HG03159 (cell line): ENCODE measurements around the gene C12orf57.
"Not testable (repeated sequence)": the region's sequence is repeated elsewhere in the genome, so short reads cannot be mapped to it uniquely, and the experiment has no call there.

Experiments
- ATAC-seq: cut with Tn5 transposase; IDR thresholded peaks from one replicate; pipeline ENCODE4 v1.9.1; 2021; ENCODE audit warnings: mild to moderate bottlenecking, moderate library complexity; ENCODE audit not compliant: unreplicated experiment

Gene C12orf57, protein sequence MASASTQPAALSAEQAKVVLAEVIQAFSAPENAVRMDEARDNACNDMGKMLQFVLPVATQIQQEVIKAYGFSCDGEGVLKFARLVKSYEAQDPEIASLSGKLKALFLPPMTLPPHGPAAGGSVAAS

DNA sequence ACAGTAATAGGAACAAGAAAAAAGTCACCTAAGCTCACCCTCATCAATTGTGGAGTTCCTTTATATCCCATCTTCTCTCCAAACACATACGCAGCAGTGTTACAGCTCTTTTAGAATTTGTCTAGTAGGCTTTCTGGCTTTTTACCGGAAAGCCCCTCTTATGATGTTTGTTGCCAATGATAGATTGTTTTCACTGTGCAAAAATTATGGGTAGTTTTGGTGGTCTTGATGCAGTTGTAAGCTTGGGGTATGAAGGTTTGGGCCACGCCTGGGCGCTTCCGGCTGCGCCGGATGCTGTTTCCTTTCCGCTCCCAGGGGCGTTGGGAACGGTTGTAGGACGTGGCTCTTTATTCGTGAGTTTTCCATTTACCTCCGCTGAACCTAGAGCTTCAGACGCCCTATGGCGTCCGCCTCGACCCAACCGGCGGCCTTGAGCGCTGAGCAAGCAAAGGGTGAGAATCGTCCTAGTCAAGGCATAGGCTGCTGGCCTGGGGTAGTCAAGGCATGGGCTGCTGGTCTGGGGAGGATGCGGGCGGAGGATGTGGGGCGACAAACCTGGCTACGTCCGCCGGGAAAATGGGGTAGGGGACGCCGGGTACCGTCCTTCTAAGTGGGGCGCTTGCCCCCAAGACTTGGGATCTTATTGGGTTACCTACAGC lies at the start of gene C12orf57, which contains the start of gene RNU7-1:
Gene C12orf57, plus strand, starts transcription at position 301 of the 659 bp plus-strand sequence. Its CDS starts 100 bp downstream, at position 401.
Gene RNU7-1, plus strand, starts transcription at position 95 of the 659 bp plus-strand sequence.
- peak; percentile 33 for ATAC-seq

- ATAC-seq, result no peak
These were observed 49.5 kb upstream of the C12orf57 start for GRCh38 chr12:6894321-6894720.

- no peak for ATAC-seq
These were observed 46.9 kb upstream of the C12orf57 start for GRCh38 chr12:6896846-6897435.

DNA sequence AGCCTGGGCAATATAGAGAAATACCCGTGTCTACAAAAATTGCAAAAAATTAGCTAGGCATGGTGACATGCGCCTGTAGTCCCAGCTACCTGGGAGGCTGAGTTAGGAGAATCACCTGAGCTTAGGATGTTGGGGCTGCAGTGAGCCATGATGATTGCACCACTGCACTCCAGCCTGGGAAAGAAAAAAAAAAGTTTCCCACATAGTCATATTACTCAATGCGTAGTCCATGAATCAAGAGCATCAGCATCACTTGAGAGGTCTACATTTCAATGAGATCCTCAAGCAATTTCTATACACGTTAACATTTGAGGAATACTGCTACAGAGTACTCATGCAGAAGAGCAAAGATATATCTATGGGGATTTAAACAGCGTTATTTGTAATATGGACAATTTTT lies 44.4 kb upstream of the C12orf57 start:
- no peak for ATAC-seq

DNA sequence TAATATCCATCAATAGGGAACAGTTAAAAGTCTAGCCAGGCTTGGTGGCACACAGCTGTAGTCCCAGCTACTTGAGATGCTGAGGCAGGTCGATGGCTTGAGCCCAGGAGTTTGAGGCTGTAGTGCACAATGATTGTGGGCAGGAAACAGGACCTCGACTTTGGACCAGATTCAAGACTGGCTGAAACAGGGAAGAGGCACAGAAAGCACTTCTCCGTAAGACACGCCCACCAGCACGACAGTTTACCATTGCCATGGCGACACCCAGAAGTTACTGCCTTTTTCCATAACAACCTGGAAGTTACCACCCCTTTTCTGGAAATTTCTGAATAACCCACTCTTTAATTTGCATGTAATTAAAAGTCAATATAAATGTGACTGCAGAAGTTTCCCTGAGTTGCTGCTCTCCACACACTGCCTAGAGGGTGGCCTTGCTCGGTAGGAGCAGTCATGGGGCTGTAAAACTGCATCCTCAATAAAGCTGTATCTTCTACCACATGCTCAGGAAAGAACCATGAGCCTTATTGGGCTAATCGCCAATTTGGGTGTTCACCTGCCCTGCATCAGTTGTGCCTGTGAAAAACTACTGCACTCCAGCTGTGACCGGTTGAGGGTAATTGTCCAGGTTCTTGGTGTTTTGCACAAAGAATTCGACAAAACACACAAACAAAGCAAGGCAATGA lies 43.8 kb upstream of the C12orf57 start:
- no peak for ATAC-seq

DNA sequence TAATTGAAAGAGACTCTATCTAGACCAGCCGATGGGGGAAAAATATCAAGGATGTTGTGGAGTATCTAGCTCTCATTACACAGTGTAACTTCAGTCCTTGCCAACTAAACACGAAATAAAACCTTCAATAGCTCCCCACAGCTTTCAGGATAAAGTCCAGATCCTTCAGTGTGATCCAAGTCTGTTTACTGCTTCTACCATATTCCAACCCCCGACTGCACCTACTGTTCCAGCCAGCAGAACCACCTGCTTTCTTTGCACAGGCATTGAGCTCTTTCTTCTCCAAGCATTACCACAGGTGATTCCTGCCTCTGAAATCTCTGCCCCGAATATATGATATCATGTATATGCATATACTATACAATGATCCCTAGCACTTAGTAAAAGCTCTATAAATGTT lies 41.4 kb upstream of the C12orf57 start:
- no peak for ATAC-seq

DNA sequence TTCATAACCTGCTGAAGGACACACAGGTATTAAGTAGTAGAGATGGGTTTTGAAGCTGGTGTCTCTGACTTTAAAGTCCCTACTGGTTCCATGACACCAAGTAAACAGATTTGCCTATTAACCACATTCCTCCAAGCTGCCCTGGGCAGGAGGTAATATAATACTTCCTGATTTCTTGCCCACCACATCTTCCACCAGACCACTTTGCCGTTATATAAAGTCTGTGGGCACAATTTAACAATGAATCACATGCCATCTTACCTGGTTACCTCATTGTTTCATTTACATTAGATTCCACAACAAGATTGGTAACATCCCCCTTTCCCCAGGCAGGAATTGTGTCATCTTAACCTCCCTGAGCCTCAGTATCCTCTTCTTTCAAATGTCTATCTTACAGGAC lies 40.1 kb upstream of the C12orf57 start:
- no peak for ATAC-seq

GRCh38 chr12:6904280-6905276 lies 39.2 kb upstream of the C12orf57 start, which contains the start of gene LRRC23:
TSS of gene LRRC23 (plus strand) at chr12:6904822. CDS start at chr12:6905634, 812 bp downstream.
- peak; percentile 95 for ATAC-seq

DNA sequence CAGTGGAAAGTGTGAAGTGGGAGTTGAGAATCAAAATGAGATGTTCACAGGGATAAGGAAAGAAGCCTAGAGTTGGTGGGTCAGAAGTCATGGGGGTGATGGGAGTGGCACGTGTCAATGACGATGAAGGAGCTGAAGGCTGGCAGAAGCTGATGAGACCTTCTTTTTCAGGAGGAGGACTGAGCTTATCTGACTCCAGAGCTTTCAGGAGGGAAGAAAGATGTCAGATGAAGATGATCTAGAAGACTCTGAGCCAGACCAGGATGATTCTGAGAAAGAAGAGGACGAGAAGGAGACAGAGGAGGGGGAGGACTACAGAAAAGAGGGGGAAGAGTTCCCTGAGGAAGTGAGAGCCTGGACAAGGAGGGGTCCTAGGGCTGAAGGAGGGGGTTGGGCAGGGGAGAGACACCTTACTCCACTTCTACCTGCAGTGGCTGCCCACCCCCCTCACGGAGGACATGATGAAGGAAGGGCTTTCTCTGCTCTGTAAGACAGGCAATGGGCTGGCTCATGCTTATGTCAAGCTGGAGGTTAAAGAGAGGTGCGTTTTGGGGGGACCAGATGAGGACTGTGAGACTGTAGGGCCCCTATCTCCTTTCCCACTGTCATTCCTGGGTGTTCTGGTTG lies 38.3 kb upstream of the C12orf57 start:
- ATAC-seq, result no peak

GRCh38 chr12:6908141-6908540 lies 35.7 kb upstream of the C12orf57 start:
- not testable (repeated sequence) for ATAC-seq

GRCh38 chr12:6909421-6910145 lies 34.2 kb upstream of the C12orf57 start:
- ATAC-seq, result no peak

DNA sequence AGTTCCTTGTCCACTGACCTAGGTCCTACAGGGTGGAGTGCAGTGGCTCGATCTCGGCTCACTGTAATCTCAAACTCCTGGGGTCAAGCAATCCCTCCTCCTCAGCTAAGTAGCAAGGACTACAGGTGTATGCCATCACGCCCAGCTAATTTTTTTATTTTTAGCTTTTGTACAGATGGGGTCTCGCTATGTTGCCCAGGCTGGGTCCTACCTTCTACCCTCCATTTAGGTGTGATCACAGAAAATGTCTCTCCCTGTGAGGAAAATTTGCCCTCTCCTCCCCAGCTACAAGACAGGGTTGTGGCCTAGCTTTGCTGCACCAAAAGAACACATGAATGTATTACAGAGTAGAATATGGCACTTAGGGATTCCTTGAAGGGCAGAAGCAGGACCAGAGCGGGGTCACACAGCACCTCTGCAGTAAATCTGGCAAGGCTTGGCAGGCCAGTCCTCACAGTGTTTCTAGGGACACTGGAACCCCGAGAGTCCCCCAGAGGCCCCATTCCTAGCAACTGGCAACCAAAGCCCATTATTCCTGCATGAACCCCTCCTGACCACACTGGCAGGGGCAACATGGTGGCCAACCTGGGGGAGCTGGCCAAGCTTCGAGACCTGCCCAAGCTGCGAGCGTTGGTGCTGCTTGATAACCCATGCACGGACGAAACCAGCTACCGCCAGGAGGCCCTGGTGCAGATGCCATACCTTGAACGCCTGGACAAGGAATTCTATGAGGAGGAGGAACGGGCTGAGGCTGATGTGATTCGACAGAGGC lies 31.5 kb upstream of the C12orf57 start:
- no peak for ATAC-seq

DNA sequence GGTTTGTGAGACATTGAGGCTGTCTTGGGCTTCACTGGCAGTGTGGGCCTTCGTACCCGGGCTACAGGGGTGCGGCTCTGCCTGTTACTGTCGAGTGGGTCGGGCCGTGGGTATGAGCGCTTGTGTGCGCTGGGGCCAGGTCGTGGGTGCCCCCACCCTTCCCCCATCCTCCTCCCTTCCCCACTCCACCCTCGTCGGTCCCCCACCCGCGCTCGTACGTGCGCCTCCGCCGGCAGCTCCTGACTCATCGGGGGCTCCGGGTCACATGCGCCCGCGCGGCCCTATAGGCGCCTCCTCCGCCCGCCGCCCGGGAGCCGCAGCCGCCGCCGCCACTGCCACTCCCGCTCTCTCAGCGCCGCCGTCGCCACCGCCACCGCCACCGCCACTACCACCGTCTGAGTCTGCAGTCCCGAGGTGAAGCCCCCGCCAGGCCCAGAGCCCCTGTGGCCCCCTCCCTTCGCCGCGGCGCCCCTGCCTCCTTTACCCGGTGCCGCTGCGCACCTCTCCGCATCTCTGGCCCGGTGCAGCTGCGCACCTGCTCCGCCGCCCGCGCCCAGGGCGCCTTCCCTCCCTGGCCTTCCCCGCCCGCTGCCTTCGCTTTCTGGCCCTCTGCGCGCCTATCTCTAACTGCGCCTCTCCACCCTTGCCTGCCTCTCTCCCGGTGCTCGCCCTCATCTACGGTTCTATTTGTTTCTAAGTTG lies 29.4 kb upstream of the C12orf57 start, which contains the start of gene ENO2:
Gene ENO2, plus strand, starts transcription at position 335 of the 701 bp plus-strand sequence. CDS start 1,253 bp downstream, outside the sequence.
- ATAC-seq, result peak; percentile 63

DNA sequence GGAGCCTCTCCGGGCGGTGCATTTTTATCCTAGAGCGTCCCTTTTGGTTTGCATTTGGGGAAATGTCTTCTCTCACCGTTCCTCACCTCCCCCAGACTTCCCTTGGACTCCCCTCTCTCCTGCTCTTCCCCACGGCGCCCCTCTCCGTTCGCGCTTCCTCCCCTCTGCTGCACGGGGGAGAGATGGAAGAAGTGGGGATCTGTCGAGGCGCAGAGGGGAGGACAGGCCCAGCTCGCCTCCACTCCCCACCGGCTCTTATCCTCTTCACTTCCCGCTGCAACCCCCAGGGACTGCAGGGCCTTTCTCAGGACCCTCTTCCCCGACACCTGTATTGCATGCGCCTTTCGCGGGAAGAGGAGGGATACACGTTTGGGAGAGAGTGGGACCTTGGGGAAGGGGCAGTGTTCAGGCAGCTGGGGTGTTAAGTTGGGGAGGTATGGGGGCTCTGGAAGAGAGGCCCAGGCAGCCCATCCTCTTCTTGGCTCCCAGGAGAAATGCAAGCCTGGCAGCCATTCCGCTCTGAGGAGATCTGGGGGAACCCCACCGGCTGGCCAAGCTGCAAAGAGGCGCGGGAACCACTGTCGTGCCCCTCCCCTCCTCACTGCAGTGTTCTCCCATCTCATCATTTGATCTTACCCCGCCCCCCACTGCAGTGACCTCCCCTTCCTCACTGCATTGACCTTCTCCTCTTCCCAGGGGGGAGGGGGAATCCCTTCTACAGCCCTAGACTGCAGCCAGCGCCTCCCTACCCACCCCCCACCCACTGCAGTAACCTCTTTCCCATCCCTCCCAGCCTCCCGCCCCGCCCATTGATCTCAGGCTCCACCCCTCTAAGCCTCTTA lies 28.7 kb upstream of the C12orf57 start:
- ATAC-seq, result no peak

GRCh38 chr12:6915789-6916285 lies 28.0 kb upstream of the C12orf57 start:
- ATAC-seq, result no peak

DNA sequence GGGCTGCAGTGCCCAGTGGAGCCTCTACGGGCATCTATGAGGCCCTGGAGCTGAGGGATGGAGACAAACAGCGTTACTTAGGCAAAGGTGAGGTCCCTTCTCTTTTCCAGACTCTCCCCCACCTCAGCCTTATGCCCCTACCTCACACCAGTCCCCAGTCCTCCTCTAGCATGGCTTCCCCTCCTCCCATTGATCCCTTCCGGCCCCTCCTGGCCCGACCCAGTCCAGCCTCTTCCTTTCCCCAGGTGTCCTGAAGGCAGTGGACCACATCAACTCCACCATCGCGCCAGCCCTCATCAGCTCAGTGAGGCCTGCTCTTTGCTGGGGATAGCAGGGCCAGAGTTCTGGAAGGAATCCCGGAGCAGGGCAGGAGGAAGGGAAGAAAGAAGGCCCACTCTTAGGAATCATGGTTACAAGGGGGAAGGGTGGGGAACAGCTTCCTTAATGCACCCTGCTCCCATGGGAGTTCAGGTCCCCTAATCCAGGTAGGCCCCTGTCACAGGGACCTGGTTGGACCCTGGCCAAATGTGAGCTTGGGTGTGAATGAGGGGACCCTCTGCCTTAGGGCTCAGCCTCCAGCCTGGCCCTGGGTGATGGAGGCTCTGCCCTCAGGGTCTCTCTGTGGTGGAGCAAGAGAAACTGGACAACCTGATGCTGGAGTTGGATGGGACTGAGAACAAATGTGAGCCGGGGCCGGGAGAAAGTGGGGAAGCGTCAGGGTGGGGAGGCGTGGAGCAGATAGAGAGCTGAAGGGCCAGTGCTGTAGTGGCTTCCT lies 27.2 kb upstream of the C12orf57 start:
- ATAC-seq, result no peak
